ENCODE results near the gene PGLYRP4.

DNA sequence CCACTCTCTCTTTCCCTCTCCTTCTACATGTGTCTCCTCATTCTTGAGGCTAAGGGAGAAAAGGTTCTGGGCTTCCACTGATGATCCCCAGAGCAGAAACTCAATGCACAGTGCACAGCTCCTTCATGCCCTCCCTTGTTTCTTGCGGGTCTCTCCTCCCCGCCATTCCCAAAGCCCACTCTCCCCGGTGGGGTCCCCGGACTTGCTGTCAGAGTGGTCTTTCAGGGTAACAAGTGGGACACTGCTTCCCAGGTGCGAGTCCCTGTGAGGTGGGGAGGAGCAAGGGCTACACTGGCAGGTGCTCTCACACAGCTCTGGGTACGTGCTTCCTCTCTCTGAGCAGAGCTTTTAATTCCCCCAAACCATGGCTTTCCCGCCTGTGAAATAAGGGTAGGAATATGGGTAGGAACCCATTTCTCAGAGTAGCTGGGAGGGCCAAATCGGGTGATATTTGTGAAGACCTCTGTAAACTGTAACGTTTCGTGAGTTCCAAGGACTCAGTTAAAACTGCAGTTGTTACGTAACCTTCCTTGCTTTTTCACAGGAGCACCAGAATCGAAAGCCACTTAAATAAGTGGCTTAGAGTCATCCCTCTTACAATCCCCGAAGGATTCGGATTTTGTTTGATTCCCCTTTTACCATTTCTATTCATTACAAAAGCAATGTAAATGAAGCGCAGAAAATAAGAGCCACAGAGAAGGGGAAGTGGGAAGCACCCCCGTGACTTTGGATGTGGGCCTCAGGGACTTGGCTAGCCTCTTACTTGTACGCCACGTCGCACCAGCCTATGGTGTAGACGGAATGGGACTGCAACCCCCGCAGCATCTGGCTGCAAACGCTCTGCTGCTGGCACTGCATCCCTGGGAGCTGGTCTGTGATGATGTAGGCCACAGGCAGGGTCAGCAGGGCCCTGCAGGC lies 42.1 kb downstream of the PGLYRP4 start:
- TF ChIP-seq POLR2AphosphoS2 (conservative IDR thresholded peaks at IDR 0.05; ENCODE audit: low read length) (no peak), CBX8 (IDR thresholded peaks at IDR 0.05) (no peak), CEBPB (IDR thresholded peaks at IDR 0.05) (no peak), CHD2 (IDR thresholded peaks at IDR 0.05; ENCODE audit: low read length, partially characterized antibody) (no peak), CBX2 (IDR thresholded peaks at IDR 0.05; ENCODE audit: borderline replicate concordance, low read depth) (no peak), FOXS1 (CRISPR knock-in tag; IDR thresholded peaks at IDR 0.05) (no peak), MYC (IDR thresholded peaks at IDR 0.05; ENCODE audit: borderline replicate concordance, low read length) (no peak), POLR2A (IDR thresholded peaks at IDR 0.05; ENCODE audit: low read length) (no peak)
- TF ChIP-seq, protein P1, sequence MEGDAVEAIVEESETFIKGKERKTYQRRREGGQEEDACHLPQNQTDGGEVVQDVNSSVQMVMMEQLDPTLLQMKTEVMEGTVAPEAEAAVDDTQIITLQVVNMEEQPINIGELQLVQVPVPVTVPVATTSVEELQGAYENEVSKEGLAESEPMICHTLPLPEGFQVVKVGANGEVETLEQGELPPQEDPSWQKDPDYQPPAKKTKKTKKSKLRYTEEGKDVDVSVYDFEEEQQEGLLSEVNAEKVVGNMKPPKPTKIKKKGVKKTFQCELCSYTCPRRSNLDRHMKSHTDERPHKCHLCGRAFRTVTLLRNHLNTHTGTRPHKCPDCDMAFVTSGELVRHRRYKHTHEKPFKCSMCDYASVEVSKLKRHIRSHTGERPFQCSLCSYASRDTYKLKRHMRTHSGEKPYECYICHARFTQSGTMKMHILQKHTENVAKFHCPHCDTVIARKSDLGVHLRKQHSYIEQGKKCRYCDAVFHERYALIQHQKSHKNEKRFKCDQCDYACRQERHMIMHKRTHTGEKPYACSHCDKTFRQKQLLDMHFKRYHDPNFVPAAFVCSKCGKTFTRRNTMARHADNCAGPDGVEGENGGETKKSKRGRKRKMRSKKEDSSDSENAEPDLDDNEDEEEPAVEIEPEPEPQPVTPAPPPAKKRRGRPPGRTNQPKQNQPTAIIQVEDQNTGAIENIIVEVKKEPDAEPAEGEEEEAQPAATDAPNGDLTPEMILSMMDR (IDR thresholded peaks at IDR 0.05): no peak
- TF ChIP-seq, protein P2, sequence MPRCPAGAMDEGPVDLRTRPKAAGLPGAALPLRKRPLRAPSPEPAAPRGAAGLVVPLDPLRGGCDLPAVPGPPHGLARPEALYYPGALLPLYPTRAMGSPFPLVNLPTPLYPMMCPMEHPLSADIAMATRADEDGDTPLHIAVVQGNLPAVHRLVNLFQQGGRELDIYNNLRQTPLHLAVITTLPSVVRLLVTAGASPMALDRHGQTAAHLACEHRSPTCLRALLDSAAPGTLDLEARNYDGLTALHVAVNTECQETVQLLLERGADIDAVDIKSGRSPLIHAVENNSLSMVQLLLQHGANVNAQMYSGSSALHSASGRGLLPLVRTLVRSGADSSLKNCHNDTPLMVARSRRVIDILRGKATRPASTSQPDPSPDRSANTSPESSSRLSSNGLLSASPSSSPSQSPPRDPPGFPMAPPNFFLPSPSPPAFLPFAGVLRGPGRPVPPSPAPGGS (IDR thresholded peaks at IDR 0.05): no peak
